Activated CD8-positive, alpha-beta memory T cell treated with anti-CD3 and anti-CD28 coated beads, Interleukin-2, amount 50 U/mL, for 1 hour (primary cell): ENCODE results near the gene EPS15.
"Not testable (repeated sequence)": the region's sequence is repeated elsewhere in the genome, so short reads cannot be mapped to it uniquely, and the experiment has no call there.

Experiments used
- DNase-seq: peaks from one replicate; pipeline ENCODE4 v3.0.0-alpha.2; 2020; ENCODE audit errors: extremely low read depth

EPS15 gene

DNA sequence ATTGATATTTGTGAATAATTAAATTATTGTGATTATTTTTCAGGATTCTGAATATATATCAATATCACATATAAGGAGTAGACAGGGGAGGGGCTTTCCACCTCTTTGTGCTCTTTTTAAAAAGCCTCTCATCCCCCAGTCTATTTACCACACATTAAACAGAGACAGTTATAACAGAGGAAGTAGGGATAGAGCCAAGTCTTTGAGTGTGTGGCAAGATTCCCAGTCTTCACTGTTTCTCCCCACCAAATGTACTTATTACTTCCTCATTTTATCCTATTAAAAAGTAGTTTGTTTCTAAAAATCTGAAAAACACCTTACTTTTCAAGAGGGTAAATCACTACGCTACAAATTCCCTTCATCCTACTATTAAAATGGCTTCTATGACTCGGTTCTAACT, 46.7 kb downstream of the EPS15 start:
- no peak for DNase-seq

DNA sequence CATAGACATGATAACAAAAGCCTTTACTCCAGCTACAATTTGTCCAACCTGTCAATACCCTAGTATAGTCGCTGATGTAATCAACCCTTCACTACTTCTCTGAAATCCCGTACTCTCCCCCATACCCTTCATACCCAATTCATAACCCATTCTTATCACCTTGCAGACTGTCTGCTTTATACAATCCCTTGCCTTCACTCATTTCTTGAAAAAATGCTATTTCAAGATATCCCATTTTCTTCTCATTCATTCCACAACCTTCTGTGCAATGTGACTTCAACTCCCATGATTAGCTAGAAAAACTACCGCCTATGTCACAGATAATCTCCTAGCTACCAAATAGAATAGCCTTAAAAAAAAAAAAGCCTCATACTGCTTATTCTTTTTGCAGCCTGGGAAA, 49.5 kb downstream of the EPS15 start:
- no peak for DNase-seq

DNA sequence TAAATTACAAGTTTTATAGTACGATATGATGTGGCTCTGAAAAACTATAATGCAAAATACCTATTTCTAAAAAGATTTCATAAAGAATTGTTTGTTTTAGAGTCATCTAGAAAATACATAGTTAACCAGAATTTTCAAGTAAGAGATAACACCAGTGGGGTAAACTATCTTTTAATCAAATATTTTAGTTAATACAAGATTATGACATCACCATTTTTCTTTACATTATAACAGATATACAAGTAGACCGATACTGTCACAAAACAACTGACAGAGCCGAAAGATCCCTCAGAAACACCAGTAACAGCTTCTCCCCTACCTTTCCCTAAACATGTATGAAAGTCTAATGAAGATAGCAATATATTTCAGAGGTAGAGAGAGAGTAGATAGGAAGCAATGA, 54.2 kb downstream of the EPS15 start:
- DNase-seq = no peak

DNA sequence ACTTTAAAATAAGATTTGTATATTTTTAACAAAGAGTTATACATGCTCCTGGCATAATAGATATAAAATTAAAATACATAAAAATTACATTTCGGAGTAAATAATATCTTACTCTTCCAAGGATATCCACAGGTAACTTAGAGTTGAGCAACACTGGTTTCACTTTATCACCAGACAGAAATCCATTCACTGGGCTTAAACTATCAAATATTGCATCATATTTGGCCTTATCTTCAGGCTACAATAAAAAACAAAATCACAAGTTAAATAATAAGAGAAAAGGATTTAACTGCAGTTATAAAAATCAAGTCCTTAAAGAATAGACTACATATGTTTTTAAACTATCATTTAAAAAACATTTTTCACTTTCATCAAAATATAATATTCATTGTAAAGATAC, 55.5 kb downstream of the EPS15 start:
- no peak for DNase-seq

DNA sequence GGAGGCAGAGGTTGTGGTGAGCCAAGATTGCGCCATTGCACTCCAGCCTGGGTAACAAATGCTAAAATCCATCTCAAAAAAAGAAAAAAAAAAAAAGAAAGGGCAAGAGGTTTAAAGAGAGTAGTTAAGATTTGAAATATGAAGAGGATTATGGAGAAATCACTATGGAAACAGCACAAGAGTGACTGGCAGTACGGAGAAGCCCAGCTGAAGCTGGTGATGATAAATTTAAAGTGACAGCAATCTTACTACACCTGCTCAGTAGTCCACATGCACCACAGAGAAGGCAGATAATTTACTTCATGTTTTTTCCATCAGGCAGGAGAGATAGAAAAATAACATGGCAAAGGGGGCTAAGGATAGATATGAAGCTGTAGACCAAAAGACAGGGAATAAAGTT, 56.8 kb downstream of the EPS15 start:
- DNase-seq = not testable (repeated sequence)

DNA sequence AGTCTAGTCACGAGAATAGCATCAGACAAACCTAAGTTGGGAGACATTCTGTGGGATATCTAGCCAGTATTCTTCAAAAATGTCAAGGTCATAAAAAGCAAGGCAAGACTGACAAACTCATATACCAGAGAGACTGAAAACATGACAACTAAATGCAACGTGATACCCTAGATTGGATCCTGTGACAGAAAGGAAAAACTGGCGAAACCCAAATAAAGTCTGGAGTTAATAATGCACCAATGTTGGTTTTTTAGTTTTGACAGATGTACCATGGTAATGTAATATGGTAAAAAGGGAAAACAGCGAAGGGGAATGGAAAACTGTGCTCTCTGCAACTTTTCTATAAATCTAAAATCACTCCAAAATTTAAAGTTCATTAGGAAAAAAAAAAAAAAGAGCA, 64.5 kb downstream of the EPS15 start:
- DNase-seq = no peak

DNA sequence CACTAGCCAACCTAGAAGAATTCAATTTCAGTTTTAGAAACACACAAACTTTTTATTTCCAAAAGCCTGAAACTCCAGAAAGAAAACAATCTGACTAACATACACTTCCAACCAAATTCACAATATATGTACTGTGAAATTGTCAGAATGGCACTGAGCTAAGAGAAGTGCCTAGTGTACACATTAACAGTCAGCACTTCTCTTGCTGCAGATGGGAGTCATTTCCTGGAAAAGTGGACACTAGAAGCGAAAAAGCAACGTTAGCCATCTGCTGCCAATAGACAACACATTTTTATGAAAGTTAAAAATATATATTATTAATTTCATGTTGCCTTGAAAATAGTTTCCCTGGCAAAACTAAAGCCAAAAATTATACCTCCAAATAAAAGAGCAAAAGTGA, 66.1 kb downstream of the EPS15 start:
- no peak for DNase-seq

DNA sequence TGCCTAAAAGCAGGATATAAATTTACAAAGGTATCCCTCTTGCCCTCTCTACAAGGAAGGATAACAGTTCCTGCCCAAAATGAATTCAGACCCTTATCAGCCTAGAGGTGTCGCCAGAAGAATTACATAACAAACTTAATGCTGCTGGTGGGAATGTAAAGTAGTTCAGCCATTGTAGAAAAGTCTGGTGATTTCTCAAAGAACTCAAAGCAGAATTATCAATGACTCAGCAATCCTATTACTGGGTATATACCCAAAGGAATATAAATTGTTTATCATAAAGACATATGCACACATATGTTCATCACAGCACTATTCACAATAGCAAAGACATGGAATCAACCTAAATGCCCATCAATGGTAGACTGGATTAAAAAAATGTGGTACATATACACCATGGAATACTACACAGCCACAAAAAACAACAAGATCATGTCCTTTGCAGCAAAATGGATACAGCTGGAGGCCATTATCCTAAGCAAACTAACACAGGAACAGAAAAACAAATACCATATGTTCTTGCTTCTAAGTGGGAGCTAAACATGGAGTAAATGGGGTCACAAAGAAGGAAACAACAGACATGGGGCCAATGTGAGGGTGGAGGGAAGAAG, 70.1 kb downstream of the EPS15 start:
- DNase-seq = not testable (repeated sequence)

DNA sequence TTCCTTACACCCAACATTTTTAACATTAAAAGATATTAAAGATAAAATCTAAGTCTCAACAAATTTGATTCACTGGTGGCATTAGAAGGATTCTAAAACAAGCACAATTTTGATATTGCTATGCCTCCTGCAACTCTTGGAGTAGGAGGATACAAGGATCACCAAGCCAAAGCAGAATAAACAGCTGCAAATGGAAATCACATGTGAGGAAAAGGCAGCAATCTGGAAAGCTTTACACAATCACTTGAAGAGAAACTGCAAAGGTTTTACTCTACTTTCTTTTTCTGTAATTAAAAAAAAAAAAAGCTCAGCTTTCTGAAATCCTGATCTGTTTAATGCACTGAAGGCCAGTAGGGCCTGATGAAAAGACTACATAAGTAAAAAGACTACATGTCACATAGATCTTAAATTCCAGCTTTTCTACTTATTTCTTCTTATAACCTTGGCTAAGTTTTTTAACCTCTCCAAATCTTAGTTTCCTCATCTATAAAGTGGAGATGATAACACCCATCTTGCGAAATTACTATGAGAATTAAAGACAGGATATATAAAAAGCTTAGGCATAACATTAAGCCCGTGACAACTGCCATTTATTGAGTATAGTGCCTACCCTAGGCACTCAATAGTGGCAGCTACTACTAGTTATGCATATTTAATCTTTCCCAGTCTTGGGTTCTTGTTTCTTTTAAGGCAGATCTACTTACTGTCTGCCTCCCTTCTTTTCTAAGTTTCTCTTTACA, 73.5 kb downstream of the EPS15 start:
- no peak for DNase-seq

DNA sequence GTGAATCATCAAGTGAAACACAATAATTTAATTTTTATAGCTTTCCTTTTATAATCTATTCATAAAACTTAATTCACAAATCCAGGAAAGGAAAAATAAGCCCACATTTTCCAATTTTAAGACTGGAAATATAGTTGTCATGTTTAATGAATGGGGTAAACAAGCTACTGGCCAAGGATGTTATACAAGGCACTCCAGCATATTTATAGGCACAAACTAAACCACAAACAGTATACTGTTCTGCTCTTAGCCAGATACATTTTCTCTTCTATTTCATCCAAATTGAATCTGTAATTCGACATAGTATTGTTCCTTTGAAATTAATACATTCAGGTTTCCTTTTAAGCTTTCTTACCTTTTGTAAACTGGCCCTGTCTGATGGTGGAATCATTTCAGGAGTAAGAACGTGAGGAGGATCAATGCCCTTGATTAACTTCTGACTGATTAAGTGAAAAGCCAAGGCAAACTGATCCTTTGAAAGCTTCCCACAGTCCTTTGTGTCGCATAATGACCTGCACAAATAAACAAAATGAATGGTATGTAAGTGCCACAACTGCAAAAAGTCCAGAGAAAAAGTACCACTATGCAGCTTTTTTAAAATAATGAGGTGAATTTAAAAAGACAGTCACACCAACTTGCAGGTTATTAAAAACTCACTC, 74.4 kb downstream of the EPS15 start:
- DNase-seq = no peak

DNA sequence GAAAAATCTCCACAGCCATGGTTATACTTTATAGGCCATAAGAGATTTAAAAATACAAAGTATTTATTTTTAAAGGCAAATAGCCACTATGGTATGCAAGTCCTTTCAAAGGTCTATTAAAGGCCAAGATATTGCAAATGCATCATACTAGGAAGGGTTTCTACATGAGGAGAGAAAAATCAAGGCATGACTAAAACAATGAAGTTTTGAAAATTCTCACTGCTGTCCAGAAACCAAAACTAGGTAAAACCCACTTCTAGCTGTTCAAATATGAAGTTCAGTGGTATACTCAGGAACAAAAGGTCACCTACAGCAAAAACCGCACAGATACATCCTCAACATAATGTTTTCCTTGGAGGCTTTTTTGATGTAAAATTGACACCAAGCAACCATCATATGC, 75.0 kb downstream of the EPS15 start:
- DNase-seq = no peak

DNA sequence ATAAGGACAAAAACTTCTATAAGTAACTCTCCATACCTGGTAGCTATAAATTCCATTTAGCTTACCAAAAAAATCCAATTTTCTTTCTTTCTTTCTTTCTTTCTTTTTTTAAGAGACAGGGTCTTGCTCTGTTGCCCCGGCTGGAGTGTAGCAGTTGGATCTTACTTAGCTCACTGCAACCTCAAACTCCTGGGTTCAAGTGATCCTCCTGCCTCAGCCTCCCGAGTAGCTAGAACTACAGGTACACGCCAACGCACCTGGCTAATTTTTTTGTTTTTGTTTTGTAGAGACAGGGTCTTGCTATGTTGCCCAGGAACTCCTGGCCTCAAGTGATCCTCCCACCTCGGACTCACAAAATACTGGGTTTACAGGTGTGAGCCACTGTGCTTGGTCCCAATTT, 75.5 kb downstream of the EPS15 start:
- no peak for DNase-seq

DNA sequence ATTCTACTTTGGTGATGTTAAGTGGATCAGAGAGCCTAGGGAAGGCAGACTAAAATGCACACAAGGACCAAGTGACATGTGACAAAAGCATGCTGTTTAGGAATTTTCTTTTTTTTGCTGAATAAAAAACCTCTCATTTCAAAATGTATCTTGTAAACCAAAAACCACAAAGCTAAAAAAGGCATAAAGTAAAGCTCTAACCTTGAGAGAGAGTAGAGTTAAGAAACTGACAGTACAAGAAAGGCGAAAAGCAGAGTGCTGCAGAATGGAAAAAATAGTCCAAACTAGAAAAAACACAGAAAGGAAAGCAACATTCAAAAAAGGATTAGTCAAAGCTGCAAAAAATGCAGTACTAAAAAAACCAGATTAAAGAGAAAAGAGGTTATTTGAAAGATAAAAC, 76.5 kb downstream of the EPS15 start:
- DNase-seq = no peak

DNA sequence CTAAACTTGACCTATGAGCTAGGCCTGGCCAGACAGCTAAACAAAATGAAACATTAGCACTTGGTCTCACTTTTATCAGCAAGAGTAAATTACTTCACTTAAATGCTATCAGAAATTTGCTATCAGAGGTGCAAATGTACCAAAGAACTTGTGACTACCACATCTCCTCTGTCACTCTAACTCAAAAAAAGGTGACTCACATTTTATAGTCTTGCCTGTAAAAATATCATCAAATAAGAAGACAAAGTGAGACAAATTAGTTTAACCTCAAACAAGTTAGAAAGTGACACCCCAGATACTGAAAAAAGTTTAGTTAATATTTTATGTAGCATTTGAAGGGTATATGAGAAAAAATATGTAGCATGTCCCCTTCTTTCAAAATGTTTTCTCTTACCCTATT, 76.9 kb downstream of the EPS15 start:
- DNase-seq = no peak

DNA sequence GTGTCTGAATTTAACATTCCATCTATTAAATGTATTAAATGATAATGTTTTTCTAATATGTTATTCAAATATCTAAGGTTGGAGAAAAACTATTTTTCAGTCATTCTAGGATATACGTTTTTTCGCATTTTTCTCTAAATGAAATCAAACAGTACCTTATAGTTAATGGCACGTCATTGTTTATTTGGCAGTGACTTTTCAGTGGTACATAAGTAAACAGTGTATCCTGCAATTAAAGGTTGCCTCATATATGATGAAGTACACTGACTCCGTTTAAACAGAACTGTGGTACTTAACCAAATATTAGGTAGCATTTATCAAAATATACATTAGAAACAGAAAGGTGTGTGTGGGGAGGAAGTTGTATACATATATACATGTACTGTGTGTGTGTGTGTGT, 79.2 kb downstream of the EPS15 start:
- no peak for DNase-seq

DNA sequence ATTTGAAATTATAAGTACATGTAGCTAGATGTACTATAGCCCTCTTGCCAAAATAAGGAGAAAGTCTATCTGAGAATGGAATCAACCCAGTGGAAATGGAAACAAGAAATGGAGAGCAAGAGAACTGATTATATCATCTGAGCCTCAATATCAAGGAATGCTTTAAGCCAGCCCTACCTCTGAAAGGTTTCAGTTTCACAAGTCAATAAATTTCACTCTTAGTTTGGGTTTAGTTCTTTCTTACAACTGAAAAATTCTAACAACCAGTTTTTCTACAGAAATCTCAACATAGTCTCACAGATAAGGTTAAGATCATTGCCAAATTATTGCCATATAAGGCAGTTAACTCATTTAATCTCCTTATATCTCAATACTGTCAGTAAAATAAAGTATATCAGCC, 80.0 kb downstream of the EPS15 start:
- DNase-seq = no peak

DNA sequence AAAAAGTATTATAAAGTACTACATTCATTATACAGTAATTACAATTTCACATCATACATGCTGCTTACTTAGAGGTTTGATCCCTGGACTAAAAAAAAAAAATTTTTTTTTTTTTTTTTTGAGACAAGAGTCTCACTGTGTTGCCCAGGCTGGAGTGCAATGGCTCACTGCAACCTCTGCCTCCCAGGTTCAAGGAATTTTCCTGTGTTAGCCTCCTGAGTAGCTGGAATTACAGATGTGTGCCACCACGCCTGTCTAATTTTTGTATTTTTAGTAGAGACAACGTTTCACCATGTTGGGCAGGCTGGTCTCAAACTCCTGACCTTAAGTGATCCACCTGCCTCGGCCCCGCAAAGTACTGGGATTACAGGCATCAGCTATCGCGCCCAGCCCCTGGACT, 81.7 kb downstream of the EPS15 start:
- not testable (repeated sequence) for DNase-seq

DNA sequence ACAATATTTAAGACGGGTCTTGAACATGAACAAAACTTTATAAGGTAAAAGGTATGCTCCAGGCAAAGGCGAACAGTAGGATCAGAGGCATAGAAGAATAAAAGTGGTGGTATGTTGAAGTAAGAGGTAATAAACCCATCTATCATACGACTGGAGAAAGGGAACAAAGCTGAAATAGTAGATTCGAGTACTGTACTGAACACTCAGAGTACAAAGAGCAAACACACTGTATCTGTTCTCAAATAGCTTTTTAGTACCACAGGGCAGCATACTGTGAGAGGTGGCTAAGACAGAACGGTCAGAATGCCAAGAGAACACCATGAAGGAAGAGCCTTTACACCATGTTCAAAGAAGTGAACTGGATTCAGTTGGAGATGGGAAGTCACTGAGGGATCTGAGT, 83.2 kb downstream of the EPS15 start:
- no peak for DNase-seq

DNA sequence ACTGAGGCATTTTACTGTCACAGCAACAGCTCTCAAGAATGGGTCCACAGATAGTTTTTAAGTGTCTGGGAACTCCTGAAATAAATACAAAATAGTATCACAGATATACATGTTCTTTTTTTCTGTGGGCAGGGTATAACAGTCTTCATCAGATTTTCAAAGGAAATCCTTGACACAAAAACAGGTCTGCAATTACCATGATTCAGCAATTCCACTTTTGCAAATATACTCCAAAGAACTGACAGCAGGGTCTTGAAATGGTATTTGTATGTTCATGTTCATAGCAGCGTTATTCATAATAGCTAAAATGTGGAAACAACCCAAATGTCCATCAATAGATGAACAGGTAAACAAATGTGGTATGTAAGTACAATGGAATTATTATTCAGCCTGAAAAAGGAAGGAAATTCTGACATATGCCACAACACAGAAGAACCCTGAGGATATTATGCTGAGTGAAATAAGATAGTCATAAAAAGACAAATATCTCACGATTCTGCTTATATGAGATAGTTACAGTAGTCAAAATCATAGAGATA, 85.0 kb downstream of the EPS15 start:
- DNase-seq = no peak

DNA sequence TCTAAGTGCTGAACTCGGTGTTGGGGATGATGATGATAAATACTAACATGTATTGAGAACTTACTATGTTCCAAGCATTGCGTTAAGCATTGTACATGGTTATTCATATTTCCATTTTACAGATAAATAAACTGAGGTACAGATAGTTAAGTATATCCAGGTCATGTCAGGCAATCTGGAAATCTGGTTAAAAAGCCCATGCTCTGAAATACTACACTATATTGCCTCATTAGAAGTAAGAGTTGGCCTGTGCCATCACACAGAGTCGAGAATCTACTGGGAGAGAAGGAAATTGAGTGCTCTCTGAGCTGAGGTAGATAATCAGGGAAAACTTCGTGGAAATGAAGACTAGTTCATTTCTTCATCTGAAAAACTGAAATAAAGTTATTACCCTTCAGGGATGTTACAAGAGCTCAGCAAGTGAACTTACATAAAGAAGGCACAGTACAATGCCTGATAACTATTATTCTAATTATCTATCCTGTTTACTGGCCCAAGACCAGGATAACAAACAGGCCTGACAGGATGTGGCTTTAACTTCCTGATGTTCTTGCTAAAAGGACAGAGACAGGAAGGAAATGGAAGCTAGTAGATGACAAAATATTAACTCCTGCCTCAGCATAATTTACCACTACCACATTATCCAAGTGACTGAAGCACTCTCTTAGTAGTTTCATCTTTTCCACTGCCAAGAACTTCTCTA, 85.6 kb downstream of the EPS15 start:
- no peak for DNase-seq

DNA sequence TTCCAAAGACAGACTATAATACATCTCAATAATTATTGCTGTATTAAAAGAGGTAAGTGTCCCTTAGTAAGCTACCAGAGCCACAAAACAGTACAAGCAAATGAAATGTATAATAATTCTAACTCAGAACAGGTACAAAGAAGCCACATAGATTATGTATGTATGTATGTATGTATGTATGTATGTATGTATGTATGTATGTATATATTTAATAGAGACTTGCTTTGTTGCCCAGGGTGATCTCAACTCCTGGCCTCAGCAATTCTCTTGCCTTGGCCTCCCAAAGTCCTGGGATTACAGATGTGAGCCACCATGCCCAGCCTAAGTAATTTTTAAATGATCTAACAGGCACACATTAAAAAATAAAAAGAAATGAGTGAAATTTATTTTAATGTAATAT, 86.9 kb downstream of the EPS15 start:
- DNase-seq = no peak

DNA sequence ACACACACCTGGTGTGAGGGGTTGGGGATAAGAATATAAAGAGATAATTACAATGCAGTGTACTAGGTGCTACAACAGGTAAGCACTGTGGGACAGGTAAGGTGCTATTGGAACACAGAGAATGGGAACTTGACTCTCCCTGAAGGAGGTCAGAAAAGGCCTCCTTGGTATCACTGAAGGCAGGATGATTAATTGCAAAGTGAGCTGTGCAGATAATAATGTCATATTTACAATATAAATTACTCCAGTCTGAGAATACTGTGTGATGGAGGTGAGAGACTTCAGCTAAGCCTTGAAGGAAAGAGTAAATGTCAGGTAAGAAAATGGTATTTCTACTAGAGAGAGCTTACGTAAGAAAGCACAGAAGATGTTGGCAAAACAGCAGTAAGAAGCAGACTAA, 91.6 kb downstream of the EPS15 start:
- DNase-seq = no peak

DNA sequence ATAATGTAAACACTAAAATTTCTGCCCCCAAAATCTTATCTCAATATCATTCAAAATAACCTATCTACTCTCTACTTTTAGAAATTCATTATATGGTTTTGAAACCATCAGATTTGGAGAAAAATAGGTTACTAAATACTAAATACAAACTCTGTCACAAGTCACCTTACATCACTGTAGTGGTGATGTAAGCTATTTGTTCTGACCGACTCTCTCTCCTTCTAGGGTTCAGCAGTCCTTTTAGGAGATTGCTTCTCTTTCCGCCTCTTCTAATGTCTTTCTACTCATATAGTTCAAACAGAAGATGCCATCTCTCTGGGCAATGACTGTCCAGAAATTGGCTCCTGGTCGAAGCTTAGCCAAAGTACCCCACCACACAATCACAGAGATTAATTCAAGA, 93.1 kb downstream of the EPS15 start:
- no peak for DNase-seq
